Measurements from ENCODE around the gene LYPD1. TPM values are rescaled to one million over a fixed set of nuclear protein-coding genes. Genes with fewer than 3 reads are reported as not detected.

LYPD1 gene
- total RNA-seq, 1 experiment from 2014 or later = not detected

DNA sequence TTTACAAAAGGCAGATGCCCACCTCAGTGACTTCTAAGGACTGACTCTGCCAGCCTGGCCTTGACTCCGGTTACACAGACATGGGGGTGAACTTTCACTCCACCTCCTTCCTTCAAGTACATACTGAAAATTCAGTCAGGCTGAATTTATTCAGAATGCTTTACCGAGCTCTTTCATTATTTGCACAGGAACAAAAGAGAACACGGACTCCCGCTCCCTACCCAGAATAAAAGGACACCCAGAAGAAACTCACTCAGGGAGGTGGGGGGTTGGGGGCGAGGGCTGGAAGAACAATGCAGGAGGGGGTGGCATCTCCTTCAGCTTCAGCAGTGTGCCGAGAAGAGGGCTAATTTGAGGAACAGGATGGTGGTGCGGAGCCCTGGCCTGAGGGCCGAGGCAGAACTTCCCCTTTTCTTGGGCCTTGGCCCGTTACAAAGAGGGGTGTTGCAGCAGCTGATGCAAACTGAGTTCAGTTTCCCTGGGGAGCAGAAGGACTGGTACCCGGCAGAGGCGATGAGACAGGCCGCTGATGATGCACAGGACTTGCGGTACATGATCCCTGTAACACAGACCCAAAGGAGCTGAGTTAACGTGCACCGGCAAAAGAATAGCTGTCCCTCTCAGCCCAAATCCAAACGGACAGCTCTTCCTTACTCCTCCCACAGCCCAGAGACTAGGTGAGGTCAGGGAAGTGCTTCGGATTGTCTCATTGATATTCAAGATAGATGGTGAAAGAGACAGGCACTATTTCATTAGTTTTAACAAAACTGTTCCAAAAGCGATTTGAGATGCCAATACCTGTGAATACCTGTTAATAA, 24.1 kb downstream of the LYPD1 start:
- H3K4me1 ChIP-seq (ENCODE audit: control insufficient read depth in 1 of 2, insufficient read depth in 2 of 2, low read length in 2 of 2) = no peaks in the 10 kb centered on the region
- H3K4me2 ChIP-seq (ENCODE audit: low read length) = no peak overlapping the region
- intact Hi-C loops (cut with micrococcal nuclease) = no loop called here
- no peak overlapping the region for H3K4me3 ChIP-seq (replicated peaks in 1 of 2; ENCODE audit: low read depth in 1 of 2, low read length in 2 of 2)
- no peak for TF ChIP-seq POLR2A (IDR thresholded peaks at IDR 0.05; ENCODE audit: borderline replicate concordance, extremely low read depth, insufficient read depth, insufficient read length)
- no peak for TF ChIP-seq EGR1 (IDR thresholded peaks at IDR 0.05; ENCODE audit: low read depth)
- TF ChIP-seq JUND (IDR thresholded peaks at IDR 0.05) = no peak
- no peak for TF ChIP-seq FOSL1 (IDR thresholded peaks at IDR 0.05; ENCODE audit: low read depth)
- TF ChIP-seq EZH2phosphoT487 (IDR thresholded peaks at IDR 0.05; ENCODE audit: borderline replicate concordance) = no peak
- no peaks in the 10 kb centered on the region for H3K9me2 ChIP-seq (ENCODE audit: insufficient read depth)
- no peaks in the 10 kb centered on the region for H3K36me3 ChIP-seq (ENCODE audit: control insufficient read depth in 1 of 2, insufficient read depth in 2 of 2, low read length in 2 of 2)
- no peaks in the 10 kb centered on the region for H3K79me2 ChIP-seq (ENCODE audit: insufficient read depth, low read length)
- H3K27me3 ChIP-seq (ENCODE audit: insufficient read depth, low read length) = no peaks in the 10 kb centered on the region
- ChIA-PET CTCF (no interaction called here), RAD21 (ENCODE audit: low non-redundant PET in 1 of 2, low total read pairs in 2 of 2, uncharacterized antibody in 2 of 2, unreplicated experiment in 2 of 2) (no interaction called here), POLR2A (no interaction called here)
- no peak overlapping the region for H2AFZ ChIP-seq (ENCODE audit: low read depth, low read length, poor library complexity, severe bottlenecking)
- no peaks in the 10 kb centered on the region for H4K20me1 ChIP-seq (ENCODE audit: insufficient read depth)
- no peak for ATAC-seq
- H3K27ac ChIP-seq (ENCODE audit: low read depth, low read length) = no peak overlapping the region
- H3K9ac ChIP-seq (ENCODE audit: low read length) = no peak overlapping the region
- DNase-seq (ENCODE audit: low read depth, low spot score) = no peak
- BruUV-seq (replicated peaks) = no TSS peak
- H3K9me3 ChIP-seq (ENCODE audit: control insufficient read depth in 1 of 2, insufficient read depth in 1 of 2, low read depth in 1 of 2, low read length in 2 of 2) = no peaks in the 10 kb centered on the region

DNA sequence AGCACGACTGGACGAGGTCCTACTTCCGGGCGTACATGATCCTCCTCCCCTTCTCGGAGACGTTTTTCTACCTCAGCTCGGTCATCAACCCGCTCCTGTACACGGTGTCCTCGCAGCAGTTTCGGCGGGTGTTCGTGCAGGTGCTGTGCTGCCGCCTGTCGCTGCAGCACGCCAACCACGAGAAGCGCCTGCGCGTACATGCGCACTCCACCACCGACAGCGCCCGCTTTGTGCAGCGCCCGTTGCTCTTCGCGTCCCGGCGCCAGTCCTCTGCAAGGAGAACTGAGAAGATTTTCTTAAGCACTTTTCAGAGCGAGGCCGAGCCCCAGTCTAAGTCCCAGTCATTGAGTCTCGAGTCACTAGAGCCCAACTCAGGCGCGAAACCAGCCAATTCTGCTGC, 24.8 kb downstream of the LYPD1 start:
- Histone ChIP-seq H3K9ac (ENCODE audit: low read length) (no peak overlapping the region), H3K79me2 (ENCODE audit: insufficient read depth, low read length) (no peaks in the 10 kb centered on the region), H3K4me3 (replicated peaks in 1 of 2; ENCODE audit: low read depth in 1 of 2, low read length in 2 of 2) (no peak overlapping the region), H2AFZ (ENCODE audit: low read depth, low read length, poor library complexity, severe bottlenecking) (no peak overlapping the region), H3K9me3 (ENCODE audit: control insufficient read depth in 1 of 2, insufficient read depth in 1 of 2, low read depth in 1 of 2, low read length in 2 of 2) (no peaks in the 10 kb centered on the region), H3K4me1 (ENCODE audit: control insufficient read depth in 1 of 2, insufficient read depth in 2 of 2, low read length in 2 of 2) (no peaks in the 10 kb centered on the region), H4K20me1 (ENCODE audit: insufficient read depth) (no peaks in the 10 kb centered on the region), H3K27ac (ENCODE audit: low read depth, low read length) (no peak overlapping the region), H3K36me3 (ENCODE audit: control insufficient read depth in 1 of 2, insufficient read depth in 2 of 2, low read length in 2 of 2) (no peaks in the 10 kb centered on the region), H3K27me3 (ENCODE audit: insufficient read depth, low read length) (no peaks in the 10 kb centered on the region), H3K4me2 (ENCODE audit: low read length) (no peak overlapping the region), H3K9me2 (ENCODE audit: insufficient read depth) (no peaks in the 10 kb centered on the region)
- DNase-seq (ENCODE audit: low read depth, low spot score) = no peak
- RAD21 ChIA-PET (ENCODE audit: low non-redundant PET in 1 of 2, low total read pairs in 2 of 2, uncharacterized antibody in 2 of 2, unreplicated experiment in 2 of 2) = no interaction called here
- intact Hi-C loops (cut with micrococcal nuclease) = no loop called here
- ATAC-seq = no peak
- CTCF ChIA-PET = no interaction called here
- POLR2A ChIA-PET = no interaction called here
- BruUV-seq (replicated peaks) = no TSS peak
- no peak for TF ChIP-seq FOSL1 (IDR thresholded peaks at IDR 0.05; ENCODE audit: low read depth)
- no peak for TF ChIP-seq SP1 (IDR thresholded peaks at IDR 0.05; ENCODE audit: low read depth)
- TF ChIP-seq YY1 (IDR thresholded peaks at IDR 0.05; ENCODE audit: extremely low read depth, insufficient replicate concordance, low read depth, low read length) = no peak
- TF ChIP-seq POLR2AphosphoS5 (IDR thresholded peaks at IDR 0.05; ENCODE audit: low read depth, low read length) = no peak
- no peak for TF ChIP-seq CBX3 (IDR thresholded peaks at IDR 0.05; ENCODE audit: low read depth)
- TF ChIP-seq, protein P1, sequence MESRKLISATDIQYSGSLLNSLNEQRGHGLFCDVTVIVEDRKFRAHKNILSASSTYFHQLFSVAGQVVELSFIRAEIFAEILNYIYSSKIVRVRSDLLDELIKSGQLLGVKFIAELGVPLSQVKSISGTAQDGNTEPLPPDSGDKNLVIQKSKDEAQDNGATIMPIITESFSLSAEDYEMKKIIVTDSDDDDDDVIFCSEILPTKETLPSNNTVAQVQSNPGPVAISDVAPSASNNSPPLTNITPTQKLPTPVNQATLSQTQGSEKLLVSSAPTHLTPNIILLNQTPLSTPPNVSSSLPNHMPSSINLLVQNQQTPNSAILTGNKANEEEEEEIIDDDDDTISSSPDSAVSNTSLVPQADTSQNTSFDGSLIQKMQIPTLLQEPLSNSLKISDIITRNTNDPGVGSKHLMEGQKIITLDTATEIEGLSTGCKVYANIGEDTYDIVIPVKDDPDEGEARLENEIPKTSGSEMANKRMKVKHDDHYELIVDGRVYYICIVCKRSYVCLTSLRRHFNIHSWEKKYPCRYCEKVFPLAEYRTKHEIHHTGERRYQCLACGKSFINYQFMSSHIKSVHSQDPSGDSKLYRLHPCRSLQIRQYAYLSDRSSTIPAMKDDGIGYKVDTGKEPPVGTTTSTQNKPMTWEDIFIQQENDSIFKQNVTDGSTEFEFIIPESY (IDR thresholded peaks at IDR 0.05; ENCODE audit: extremely low read depth, insufficient replicate concordance, low read length) = no peak
- TF ChIP-seq RAD21 (IDR thresholded peaks at IDR 0.05; ENCODE audit: low read depth) = no peak
- no peak for TF ChIP-seq JUND (IDR thresholded peaks at IDR 0.05)
- TF ChIP-seq SRF (IDR thresholded peaks at IDR 0.05; ENCODE audit: low read depth) = no peak
- no peak for TF ChIP-seq ZNF274 (IDR thresholded peaks at IDR 0.05; ENCODE audit: low read depth, low read length)
- no peak for TF ChIP-seq EGR1 (IDR thresholded peaks at IDR 0.05; ENCODE audit: low read depth)
- TF ChIP-seq EZH2phosphoT487 (IDR thresholded peaks at IDR 0.05; ENCODE audit: borderline replicate concordance) = no peak
- TF ChIP-seq SIN3A (IDR thresholded peaks at IDR 0.05; ENCODE audit: low read depth) = no peak
- TF ChIP-seq, protein P2, sequence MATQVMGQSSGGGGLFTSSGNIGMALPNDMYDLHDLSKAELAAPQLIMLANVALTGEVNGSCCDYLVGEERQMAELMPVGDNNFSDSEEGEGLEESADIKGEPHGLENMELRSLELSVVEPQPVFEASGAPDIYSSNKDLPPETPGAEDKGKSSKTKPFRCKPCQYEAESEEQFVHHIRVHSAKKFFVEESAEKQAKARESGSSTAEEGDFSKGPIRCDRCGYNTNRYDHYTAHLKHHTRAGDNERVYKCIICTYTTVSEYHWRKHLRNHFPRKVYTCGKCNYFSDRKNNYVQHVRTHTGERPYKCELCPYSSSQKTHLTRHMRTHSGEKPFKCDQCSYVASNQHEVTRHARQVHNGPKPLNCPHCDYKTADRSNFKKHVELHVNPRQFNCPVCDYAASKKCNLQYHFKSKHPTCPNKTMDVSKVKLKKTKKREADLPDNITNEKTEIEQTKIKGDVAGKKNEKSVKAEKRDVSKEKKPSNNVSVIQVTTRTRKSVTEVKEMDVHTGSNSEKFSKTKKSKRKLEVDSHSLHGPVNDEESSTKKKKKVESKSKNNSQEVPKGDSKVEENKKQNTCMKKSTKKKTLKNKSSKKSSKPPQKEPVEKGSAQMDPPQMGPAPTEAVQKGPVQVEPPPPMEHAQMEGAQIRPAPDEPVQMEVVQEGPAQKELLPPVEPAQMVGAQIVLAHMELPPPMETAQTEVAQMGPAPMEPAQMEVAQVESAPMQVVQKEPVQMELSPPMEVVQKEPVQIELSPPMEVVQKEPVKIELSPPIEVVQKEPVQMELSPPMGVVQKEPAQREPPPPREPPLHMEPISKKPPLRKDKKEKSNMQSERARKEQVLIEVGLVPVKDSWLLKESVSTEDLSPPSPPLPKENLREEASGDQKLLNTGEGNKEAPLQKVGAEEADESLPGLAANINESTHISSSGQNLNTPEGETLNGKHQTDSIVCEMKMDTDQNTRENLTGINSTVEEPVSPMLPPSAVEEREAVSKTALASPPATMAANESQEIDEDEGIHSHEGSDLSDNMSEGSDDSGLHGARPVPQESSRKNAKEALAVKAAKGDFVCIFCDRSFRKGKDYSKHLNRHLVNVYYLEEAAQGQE (IDR thresholded peaks at IDR 0.05; ENCODE audit: low read depth) = no peak
- no peak for TF ChIP-seq POLR2A (IDR thresholded peaks at IDR 0.05; ENCODE audit: borderline replicate concordance, extremely low read depth, insufficient read depth, insufficient read length)
